ENCODE data around the gene RRM2.

GRCh38 chr2:10148268-10148667 is 25.7 kb downstream of the RRM2 start:
- TF ChIP-seq CTCF (IDR thresholded peaks at IDR 0.05) (no peak), POLR2A (IDR thresholded peaks at IDR 0.05) (no peak), EP300 (IDR thresholded peaks at IDR 0.05) (no peak), POLR2AphosphoS5 (IDR thresholded peaks at IDR 0.05) (no peak)

Data from upper lobe of left lung (tissue), 4 donors.